GM20000 (cell line): ENCODE data around the gene SLC17A9.

Source experiments
- DNase-seq: peaks from one replicate; pipeline ENCODE4 v3.0.0; 2012; ENCODE audit warnings: low spot score
- CTCF ChIP-seq: IDR thresholded peaks from 2 replicates; pipeline ENCODE4 v1.5.1; 2012; ENCODE audit warnings: mild to moderate bottlenecking, control low read depth; ENCODE audit errors: extremely low read depth, missing control alignments

SLC17A9 gene

GRCh38 chr20:62970307-62971210 is 18.1 kb downstream of the SLC17A9 start:
- DNase-seq = no peak
- no peak for TF ChIP-seq CTCF

GRCh38 chr20:62971211-62971949 is 18.9 kb downstream of the SLC17A9 start:
- no peak for DNase-seq
- no peak for TF ChIP-seq CTCF

GRCh38 chr20:62971950-62972844 is 19.7 kb downstream of the SLC17A9 start:
- TF ChIP-seq CTCF = peak; percentile 97
- DNase-seq = peak; percentile 95

- no peak for TF ChIP-seq CTCF
- no peak for DNase-seq
Measured at GRCh38 chr20:62972845-62973745, 20.6 kb downstream of the SLC17A9 start.

GRCh38 chr20:62975251-62975760 is 22.8 kb downstream of the SLC17A9 start:
- TF ChIP-seq CTCF = no peak
- no peak for DNase-seq

- no peak for TF ChIP-seq CTCF
- no peak for DNase-seq
Measured at GRCh38 chr20:62975812-62976508, 23.5 kb downstream of the SLC17A9 start.
